Urothelium cell line (cell line): ENCODE measurements around the gene LSG1.
"Not testable (repeated sequence)": the region's sequence is repeated elsewhere in the genome, so short reads cannot be mapped to it uniquely, and the experiment has no call there.

Experiments
- DNase-seq: peaks from one replicate; pipeline ENCODE4 v3.0.0; 2011; ENCODE audit warnings: low spot score, mixed read lengths
- FAIRE-seq: peaks from 2 replicates; lab custom pipeline; 2011; peaks lifted over from hg19 to GRCh38; lab: Jason Lieb, UNC

Gene LSG1

DNA sequence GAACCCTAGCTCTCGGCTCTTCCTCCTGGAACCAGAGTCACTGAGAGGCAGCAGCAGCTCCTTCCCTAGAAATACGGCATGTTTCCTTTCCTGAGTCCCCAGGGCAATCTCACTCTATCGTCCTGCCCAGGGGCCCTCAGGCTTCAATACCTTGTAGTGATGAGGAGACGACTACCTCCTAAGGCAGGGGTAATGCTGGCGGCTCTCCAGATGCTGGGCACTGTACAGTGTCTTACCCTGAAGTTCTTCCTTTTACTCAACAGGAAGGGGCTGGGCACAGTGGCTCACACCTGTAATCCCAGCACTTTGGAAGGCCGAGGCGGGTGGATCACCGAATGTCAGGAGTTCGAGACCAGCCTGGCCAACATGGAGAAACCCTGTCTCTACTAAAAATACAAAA is 52.2 kb downstream of the LSG1 start:
- no peak for DNase-seq
- FAIRE-seq: no peak

DNA sequence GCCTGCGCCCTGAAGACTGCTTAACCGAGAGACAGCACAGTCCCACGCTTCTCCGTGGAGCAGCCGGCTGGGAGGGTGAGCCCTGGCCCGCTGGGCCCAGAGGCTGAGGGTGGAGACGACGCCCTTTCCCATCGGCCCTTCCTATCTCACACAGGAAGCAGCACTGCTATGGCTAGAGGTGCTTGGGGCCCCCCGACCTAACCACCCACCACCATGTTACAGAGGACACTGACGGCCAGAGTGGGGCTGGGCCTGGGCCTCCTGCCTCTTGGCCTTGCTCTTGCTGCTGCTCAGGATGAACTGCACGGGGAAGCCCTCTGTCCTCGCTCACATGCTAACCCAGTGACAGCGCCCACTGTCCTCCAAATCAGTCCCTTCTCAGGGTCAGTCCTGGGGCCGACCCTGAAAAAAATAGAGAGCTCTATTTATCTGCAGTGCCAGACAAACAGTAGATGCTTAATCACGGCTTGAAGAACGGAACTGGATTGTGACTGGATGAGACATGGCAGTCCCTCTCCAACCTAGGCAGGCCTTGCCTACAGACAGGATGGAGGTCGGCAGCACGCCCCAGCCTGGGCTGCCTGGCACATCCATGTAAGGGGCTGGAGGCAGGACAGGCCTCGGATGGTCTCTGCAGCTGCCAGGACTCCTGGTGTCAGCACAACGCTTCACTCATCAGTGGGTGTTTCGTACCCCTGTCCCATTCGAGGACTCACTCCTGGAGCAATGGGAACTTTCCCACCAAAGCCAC is 53.0 kb downstream of the LSG1 start:
- DNase-seq (no peak), FAIRE-seq (peak; percentile 42)

GRCh38 chr3:194617827-194618226 is 54.2 kb downstream of the LSG1 start:
- no peak for DNase-seq
- no peak for FAIRE-seq

- no peak for FAIRE-seq
Observed at GRCh38 chr3:194617143-194617671, 54.8 kb downstream of the LSG1 start.

DNA sequence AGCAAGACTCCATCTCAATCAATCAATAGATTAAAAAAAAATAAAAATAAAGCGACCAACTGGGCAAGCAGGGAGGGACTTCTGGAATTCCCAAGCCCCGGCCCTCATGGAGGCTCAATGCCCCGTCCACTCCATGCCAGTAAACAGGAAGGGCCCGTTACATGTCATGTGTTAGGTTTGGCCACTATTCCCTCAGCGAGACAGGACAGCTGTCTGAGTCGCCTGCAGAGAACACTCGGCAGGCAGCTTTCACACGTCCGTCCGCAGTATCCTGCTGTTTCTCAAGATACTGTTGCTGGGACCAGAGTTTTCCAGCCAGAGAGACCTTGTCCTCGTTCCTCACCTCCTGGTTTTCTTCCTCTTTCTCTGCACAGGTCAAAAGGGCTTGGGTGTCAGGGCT is 56.8 kb downstream of the LSG1 start:
- DNase-seq (no peak), FAIRE-seq (no peak)

More at GRCh38 chr3:194617143-194617671, 54.8 kb downstream of the LSG1 start:
- DNase-seq: no peak

GRCh38 chr3:194612221-194612620 is 59.8 kb downstream of the LSG1 start:
- DNase-seq (no peak), FAIRE-seq (no peak)

GRCh38 chr3:194610689-194611088 is 61.3 kb downstream of the LSG1 start:
- DNase-seq (no peak), FAIRE-seq (no peak)

- DNase-seq (no peak), FAIRE-seq (no peak)
Observed at GRCh38 chr3:194609601-194610000, 62.4 kb downstream of the LSG1 start.

DNA sequence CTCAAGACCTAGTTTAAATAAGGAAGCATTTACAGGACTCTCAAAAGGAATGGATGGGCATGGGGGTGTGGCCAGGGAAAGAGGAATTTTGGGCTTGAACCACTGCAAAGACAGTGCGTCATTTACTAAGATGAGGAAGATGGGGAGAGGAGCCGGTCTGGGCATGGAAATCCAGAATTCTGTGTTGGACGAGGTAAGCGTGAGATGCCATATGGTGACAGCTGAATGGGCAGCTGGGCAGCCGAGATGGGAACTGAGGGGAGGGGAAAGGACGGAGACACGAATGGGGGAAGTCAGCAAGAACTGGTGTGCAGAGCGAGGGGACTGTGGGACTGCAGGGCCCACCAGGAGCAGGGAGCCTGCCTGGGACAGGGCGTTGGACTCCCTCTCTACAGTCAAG is 63.0 kb downstream of the LSG1 start:
- DNase-seq (no peak), FAIRE-seq (no peak)

DNA sequence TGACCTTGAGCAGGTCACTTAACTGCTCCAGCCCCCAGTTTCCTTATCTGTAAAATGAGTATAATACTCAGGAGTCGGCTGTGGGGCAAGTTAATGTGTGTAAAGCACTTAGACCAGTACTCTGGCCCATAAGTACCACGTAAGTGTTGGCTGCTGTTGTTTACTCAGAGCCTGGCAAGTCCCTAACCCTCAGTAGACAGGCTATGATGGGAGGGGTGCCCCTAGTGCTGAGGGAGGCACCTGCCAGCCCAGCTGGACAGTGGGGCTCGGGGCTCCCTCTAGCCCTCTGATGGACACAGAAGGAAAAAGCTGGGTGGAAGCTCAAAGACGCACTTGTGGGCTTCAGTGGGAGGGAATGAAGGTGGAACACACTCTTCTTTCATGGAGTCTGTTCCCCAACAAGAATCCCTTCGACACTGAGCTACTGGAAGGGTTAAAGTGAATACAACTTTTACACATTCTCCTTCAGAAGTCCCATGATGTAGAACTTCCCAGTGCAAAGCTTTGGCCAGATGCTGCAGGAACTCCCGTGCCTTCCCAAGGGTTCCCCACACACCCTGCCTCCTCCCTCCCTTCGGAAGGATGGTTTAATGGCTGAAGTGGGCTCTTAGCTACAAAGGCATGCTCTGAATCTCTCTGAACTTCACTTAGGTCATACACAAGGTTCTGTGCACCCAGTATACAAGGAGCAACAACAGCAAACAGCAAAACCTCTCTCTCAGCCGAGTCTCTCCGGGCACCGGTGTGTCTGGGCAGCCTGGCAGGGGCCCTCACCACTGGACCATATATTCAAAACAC is 64.2 kb downstream of the LSG1 start:
- FAIRE-seq: no peak
- DNase-seq: no peak

- no peak for DNase-seq
- FAIRE-seq: no peak
Observed at GRCh38 chr3:194606941-194607340, 65.0 kb downstream of the LSG1 start.

- DNase-seq (no peak), FAIRE-seq (no peak)
Observed at GRCh38 chr3:194606163-194606562, 65.8 kb downstream of the LSG1 start.

DNA sequence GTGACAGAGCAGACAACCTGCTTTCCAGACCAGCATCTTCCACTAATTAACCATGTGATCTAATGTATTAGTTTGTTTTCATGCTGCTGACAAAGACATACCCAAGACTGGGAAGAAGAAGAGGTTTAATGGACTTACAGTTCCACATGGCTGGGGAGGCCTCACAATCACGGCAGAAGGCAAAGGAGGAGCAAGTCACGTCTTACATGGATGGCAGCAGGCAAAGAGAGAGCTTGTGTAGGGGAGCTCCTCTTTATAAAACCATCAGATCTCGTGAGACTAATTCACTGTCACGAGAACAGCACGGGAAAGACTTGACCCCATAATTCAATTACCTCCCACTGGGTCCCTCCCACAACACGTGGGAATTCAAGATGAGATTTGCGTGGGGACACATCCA is 66.7 kb downstream of the LSG1 start:
- DNase-seq, FAIRE-seq: not testable (repeated sequence)

GRCh38 chr3:194604837-194605236 is 67.2 kb downstream of the LSG1 start:
- DNase-seq (no peak), FAIRE-seq (no peak)

GRCh38 chr3:194604126-194604525 is 67.9 kb downstream of the LSG1 start:
- no peak for DNase-seq
- FAIRE-seq: no peak

- FAIRE-seq (no peak), DNase-seq (no peak)
Observed at GRCh38 chr3:194602669-194603171, 69.3 kb downstream of the LSG1 start.

DNA sequence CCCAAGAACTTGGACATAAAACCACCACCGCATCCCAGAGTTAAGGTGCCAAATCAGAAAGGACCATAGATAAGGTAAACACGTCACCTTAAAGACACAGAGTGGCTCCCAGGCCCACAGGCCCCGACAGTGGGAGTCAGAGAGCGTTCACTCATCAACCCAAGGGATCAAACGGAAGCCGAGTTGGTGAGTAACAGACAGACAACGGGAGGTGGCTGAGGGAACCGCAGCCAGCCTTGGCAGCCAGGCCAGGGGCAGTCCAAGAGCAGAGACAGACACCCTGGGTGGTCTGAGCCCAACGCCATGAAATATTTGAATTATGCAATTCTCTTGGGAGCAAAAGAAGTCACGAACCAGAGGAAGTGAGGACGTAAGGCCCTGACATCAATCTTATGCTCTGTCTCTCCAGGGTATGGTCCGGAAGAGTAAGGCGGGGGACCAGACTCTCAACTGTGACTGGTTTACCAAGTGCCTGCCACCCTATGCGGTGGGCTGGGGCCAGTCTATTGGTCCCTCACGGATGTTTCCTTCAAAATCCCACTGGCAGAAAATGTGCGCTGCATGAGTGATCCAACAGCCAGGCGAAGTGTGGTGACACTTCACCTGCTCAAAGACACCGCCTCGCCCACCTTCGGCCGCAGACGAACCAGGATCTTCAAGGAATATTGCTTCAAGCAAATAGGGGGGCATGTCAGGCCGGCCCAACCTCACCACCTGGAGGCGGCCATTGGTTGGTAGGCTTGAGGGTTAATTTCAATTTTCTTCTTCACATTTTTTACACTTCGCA is 73.0 kb downstream of the LSG1 start:
- DNase-seq (peak; percentile 88), FAIRE-seq (peak; percentile 66)

DNA sequence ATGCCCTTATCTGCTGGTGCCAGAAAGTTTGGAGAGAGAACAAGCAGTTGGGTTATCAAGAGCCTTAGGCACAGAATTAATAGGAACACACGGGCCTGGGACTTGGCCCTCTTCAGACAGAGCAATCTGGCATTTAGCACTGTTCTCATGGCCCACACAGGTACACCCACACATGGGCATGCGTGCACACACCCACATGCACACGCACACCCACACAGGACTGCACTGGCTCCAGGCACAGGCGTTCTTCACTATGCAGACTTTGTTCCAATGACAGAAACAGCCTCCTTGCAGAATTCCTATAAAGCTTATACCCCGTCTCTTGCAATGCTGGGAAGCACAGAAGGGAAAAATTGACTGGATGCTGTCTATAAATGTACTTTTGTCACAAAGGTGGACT is 75.1 kb downstream of the LSG1 start:
- DNase-seq: no peak
- no peak for FAIRE-seq

DNA sequence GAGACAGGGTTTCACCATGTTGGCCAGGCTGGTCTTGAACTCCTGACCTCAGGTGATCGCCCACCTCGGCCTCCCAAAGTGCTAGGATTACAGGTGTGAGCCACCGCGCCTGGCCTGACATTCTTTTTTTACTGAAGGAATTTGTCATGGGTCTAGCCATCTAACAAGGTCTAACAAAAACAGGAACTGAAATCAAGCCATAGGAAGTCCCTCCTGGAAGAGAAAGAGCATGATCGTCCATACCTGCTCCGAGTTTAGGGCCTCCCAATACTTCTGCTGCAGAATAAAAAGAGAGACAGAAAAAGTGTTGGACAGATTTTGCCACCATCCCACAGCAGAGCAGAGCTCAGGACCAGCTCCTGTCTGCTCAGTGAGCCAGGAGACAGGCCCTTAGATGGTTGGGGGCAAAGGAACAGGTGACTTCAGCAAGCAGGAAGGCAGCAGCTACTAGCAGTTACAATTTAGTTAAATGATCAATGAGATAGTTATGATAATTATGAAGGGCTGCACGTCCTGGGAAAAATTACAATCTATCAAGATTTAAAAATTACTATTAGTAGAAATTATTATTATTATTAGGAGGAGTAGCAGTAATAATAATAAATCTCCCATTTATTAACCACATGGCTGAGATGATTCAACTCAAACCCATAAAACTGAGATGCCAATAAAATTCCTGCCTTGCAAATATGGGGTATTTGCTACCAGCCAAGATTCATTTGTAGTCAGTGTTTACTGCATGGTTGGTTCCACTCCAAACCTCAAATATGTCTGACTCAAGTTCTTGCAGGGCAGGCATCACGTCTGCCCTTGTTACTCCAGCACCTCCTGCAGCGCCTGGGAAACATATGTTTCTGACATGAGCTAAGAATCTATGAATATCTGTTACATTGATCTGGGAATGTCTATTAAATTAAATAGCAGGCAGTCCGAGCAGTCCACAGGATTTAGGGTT is 78.9 kb downstream of the LSG1 start:
- DNase-seq (peak; percentile 93), FAIRE-seq (no peak)
